HepG2 (cell line): ENCODE data around the gene LYPD8. TPM values are rescaled to one million over a fixed set of nuclear protein-coding genes. Genes with fewer than 3 reads are reported as not detected.
"Not testable (repeated sequence)": the region's sequence is repeated elsewhere in the genome, so short reads cannot be mapped to it uniquely, and the experiment has no call there.

Source experiments
- ATAC-seq: fragments of 200-7000 bp; cut with Tn5 transposase; 3 replicates; pipeline ENCODE4 v1.9.1; 2020; ENCODE audit warnings: mild to moderate bottlenecking, moderate library complexity
- BruUV-seq: library from RNA; stranded (reverse); fragments of 400-500 nt; replicated peaks from 2 replicates; lab custom pipeline; 2021; lab: Mats Ljungman, UMichigan
- CTCF ChIA-PET: fragments of 300-600 bp; formaldehyde crosslinking; extraction: SDS; loops from one replicate; lab custom pipeline; 2021; ENCODE audit warnings: low total read pairs, inconsistent platforms, low intra/inter-chr PET ratio; lab: Yijun Ruan, JAX
- POLR2A ChIA-PET: fragments of 350-600 bp; sonication (Branson Sonifier 250); formaldehyde crosslinking; loops from one replicate; lab custom pipeline; 2020; ENCODE audit warnings: antibody characterized with exemption, inconsistent platforms; lab: Yijun Ruan, JAX
- DNase-seq: peaks from one replicate; pipeline ENCODE4 v3.0.0-alpha.2; 2015; ENCODE audit warnings: low spot score
- FAIRE-seq: peaks from 3 replicates; lab custom pipeline; 2011; peaks lifted over from hg19 to GRCh38; lab: Jason Lieb, UNC
- H2AFZ ChIP-seq: one replicate; pipeline ENCODE4 v1.6.1; 2011; ENCODE audit warnings: low read length, inconsistent platforms
- H3K27ac ChIP-seq: fragments of 300-600 bp; 3 replicates; pipeline ENCODE4 v1.8.0; 2011; ENCODE audit warnings: mixed run types, mild to moderate bottlenecking, mixed read lengths, low read length, inconsistent platforms; ENCODE audit not compliant: insufficient read depth; ENCODE audit errors: extremely low read length
- H3K27me3 ChIP-seq, 2 experiments: fragments of 200-600 bp in 1 of 2; 2 replicates in 1 of 2; 3 replicates in 1 of 2; pipeline versions ENCODE4 v1.6.0 to v1.8.0; 2011; ENCODE audit warnings: low read length in 2 of 2, mild to moderate bottlenecking in 2 of 2, moderate library complexity in 2 of 2, inconsistent platforms in 1 of 2; ENCODE audit not compliant: insufficient read depth in 2 of 2, control insufficient read depth in 1 of 2
- H3K36me3 ChIP-seq, 2 experiments: fragments of 200-600 bp in 1 of 2; replicated peaks in 1 of 2; 2 replicates in 1 of 2; 3 replicates in 1 of 2; pipeline versions ENCODE4 v1.5.1 to v1.8.0; 2011; ENCODE audit warnings: low read length in 2 of 2, inconsistent platforms in 1 of 2; ENCODE audit not compliant: insufficient read depth in 2 of 2, control insufficient read depth in 1 of 2
- H3K4me1 ChIP-seq: 2 replicates; pipeline ENCODE4 v1.5.1; 2012; ENCODE audit warnings: low read length, inconsistent platforms; ENCODE audit not compliant: insufficient read depth
- H3K4me2 ChIP-seq: 2 replicates; pipeline ENCODE4 v1.6.0; 2011; ENCODE audit warnings: low read depth, low read length, inconsistent platforms
- H3K4me3 ChIP-seq, 3 experiments: fragments of 200-600 bp in 1 of 3; sonication (generic), shearing (Covaris generic) in 1 of 3; replicated peaks in 1 of 3; 2 replicates each; pipeline ENCODE4 v1.5.1; 2011 to 2016; ENCODE audit warnings: low read length in 3 of 3, inconsistent platforms in 2 of 3, low read depth in 2 of 3, mild to moderate bottlenecking in 2 of 3, control low read depth in 1 of 3, mixed read lengths in 1 of 3; ENCODE audit not compliant: insufficient read depth in 1 of 3
- H3K79me2 ChIP-seq: one replicate; pipeline ENCODE4 v1.6.1; 2011; ENCODE audit warnings: low read length, inconsistent platforms; ENCODE audit not compliant: insufficient read depth
- H3K9ac ChIP-seq: 2 replicates; pipeline ENCODE4 v1.6.0; 2011; ENCODE audit warnings: mild to moderate bottlenecking, low read depth, low read length, inconsistent platforms; ENCODE audit not compliant: insufficient read depth
- H3K9me3 ChIP-seq: 2 replicates; pipeline ENCODE4 v1.5.1; 2012; ENCODE audit warnings: mild to moderate bottlenecking, low read length
- H4K20me1 ChIP-seq: 2 replicates; pipeline ENCODE4 v1.6.0; 2011; ENCODE audit warnings: inconsistent platforms, mild to moderate bottlenecking, low read length, moderate library complexity; ENCODE audit not compliant: insufficient read depth
- CHD2 ChIP-seq: IDR thresholded peaks from 2 replicates; pipeline ENCODE4 v1.6.1; 2011; ENCODE audit warnings: low read depth, low read length, improper control_type of control experiment
- ELF4 ChIP-seq: sonication (generic); formaldehyde crosslinking; IDR thresholded peaks from 2 replicates; pipeline ENCODE4 v1.5.0; 2020; ENCODE audit warnings: missing genetic modification reagents, mild to moderate bottlenecking, moderate library complexity, borderline replicate concordance
- GABPA ChIP-seq, 2 experiments: IDR thresholded peaks; 2 replicates each; pipeline ENCODE4 v1.6.1; 2011 to 2016; ENCODE audit warnings: low read depth in 2 of 2, low read length in 1 of 2, missing biosample characterization in 1 of 2, missing genetic modification characterization in 1 of 2
- HNRNPH1 ChIP-seq: fragments of 200-400 bp; formaldehyde crosslinking; optimal IDR thresholded peaks from 2 replicates; pipeline ENCODE3; 2017; ENCODE audit warnings: mild to moderate bottlenecking, low read depth, low read length
- HOXA5 ChIP-seq: sonication (generic); formaldehyde crosslinking; IDR thresholded peaks from 2 replicates; pipeline ENCODE4 v1.4.0; 2020; ENCODE audit warnings: missing genetic modification reagents
- MAFG ChIP-seq: sonication (generic); formaldehyde crosslinking; IDR thresholded peaks from 2 replicates; pipeline ENCODE4 v1.5.1; 2020; ENCODE audit warnings: mild to moderate bottlenecking, missing genetic modification reagents
- SRY ChIP-seq: sonication (generic); formaldehyde crosslinking; IDR thresholded peaks from 2 replicates; pipeline ENCODE4 v1.8.0; 2022; ENCODE audit warnings: mild to moderate bottlenecking, missing genetic modification reagents
- ZNF460 ChIP-seq: sonication (generic); formaldehyde crosslinking; IDR thresholded peaks from 2 replicates; pipeline ENCODE4 v1.5.1; 2020; ENCODE audit warnings: missing genetic modification reagents, mild to moderate bottlenecking, borderline replicate concordance
- ZNF781 ChIP-seq: sonication (generic); formaldehyde crosslinking; IDR thresholded peaks from 2 replicates; pipeline ENCODE4 v1.5.1; 2020; ENCODE audit warnings: borderline replicate concordance, mild to moderate bottlenecking, missing genetic modification reagents; ENCODE audit errors: not compliant biosample characterization
- WGBS: methylation state at CpG from one replicate; pipeline ENCODE4 v1.1.6; 2017; ENCODE audit warnings: low lambda C conversion rate; 5-methylcytosine and 5-hydroxymethylcytosine counted together
- in situ Hi-C: cut with HindIII; loops from 2 replicates; pipeline ENCODE4 v1.10.0; 2017; ENCODE audit warnings: low pct_unique_long_range_greater_than_20kb; ENCODE audit not compliant: extremely low pct_ligation_motif_present
- intact Hi-C: fragments of 100-400 bp; cut with micrococcal nuclease; formaldehyde crosslinking; loops from one replicate; pipeline ENCODE4 v1.10.0; 2022; ENCODE audit not compliant: unreplicated experiment
- polyA plus RNA-seq, 8 experiments: library from polyadenylated mRNA; depleted of rRNA in 3 of 8; stranded (reverse) in 7 of 8; unstranded in 1 of 8; fragments of >200 nt; fragmentation: Illumina TruSeq in 4 of 8; extraction: Trizol in 4 of 8; gene quantifications; 2 replicates each; pipeline versions ENCODE4 v1.2.1 to v1.2.3, GENCODE V29; 2011 to 2016; ENCODE audit warnings: low read depth in 4 of 8, missing spikeins in 1 of 8, mixed read lengths in 1 of 8; ENCODE audit not compliant: insufficient read depth in 1 of 8
- total RNA-seq, 5 experiments: library from RNA; depleted of rRNA; stranded (reverse); fragments of >200 nt; fragmentation: Illumina TruSeq; extraction: Trizol; gene quantifications; 2 replicates each; pipeline ENCODE4 v1.2.3, GENCODE V29; 2016; ENCODE audit warnings: low read depth in 1 of 5
- TF ChIP-seq, protein P1 (sequence below): sonication (generic); formaldehyde crosslinking; IDR thresholded peaks from 2 replicates; pipeline ENCODE4 v1.4.0; 2020; ENCODE audit warnings: mild to moderate bottlenecking, missing genetic modification reagents
- TF ChIP-seq, protein P2 (sequence below): sonication (generic); formaldehyde crosslinking; IDR thresholded peaks from 2 replicates; pipeline ENCODE4 v1.8.0; 2022; ENCODE audit warnings: mild to moderate bottlenecking, missing genetic modification reagents, moderate library complexity
- TF ChIP-seq, protein P3 (sequence below): IDR thresholded peaks from 2 replicates; pipeline ENCODE4 v1.6.1; 2016
- TF ChIP-seq, protein P4 (sequence below): sonication (generic); formaldehyde crosslinking; IDR thresholded peaks from 2 replicates; pipeline ENCODE4 v1.4.0; 2020; ENCODE audit warnings: missing genetic modification reagents; ENCODE audit errors: not compliant biosample characterization

The LYPD8 gene
- total and polyA plus RNA-seq, 2 of the 13 experiments (the other 11 are each of a cell fraction or from before 2014, with no cell fraction given), result not detected

DNA sequence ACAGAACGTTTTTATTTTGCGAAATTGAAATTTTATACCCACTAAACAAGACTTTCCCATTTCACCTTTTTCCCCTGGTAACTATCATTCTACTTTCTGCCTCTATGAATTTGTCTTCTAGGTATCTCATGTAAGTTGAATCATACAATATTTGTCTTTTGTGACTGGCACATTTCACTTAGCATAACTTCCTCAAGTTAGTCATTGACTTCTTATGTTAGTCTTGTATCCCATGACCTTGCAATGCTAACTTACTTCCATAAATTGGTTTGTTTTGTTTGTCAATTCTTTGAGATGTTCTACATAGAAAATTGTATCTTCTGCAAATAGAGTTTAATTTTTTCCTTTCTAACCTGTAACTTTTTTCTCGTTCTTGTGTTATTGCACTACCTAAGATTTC lies 43.2 kb upstream of the LYPD8 start (continued):
- TF ChIP-seq, protein P1, sequence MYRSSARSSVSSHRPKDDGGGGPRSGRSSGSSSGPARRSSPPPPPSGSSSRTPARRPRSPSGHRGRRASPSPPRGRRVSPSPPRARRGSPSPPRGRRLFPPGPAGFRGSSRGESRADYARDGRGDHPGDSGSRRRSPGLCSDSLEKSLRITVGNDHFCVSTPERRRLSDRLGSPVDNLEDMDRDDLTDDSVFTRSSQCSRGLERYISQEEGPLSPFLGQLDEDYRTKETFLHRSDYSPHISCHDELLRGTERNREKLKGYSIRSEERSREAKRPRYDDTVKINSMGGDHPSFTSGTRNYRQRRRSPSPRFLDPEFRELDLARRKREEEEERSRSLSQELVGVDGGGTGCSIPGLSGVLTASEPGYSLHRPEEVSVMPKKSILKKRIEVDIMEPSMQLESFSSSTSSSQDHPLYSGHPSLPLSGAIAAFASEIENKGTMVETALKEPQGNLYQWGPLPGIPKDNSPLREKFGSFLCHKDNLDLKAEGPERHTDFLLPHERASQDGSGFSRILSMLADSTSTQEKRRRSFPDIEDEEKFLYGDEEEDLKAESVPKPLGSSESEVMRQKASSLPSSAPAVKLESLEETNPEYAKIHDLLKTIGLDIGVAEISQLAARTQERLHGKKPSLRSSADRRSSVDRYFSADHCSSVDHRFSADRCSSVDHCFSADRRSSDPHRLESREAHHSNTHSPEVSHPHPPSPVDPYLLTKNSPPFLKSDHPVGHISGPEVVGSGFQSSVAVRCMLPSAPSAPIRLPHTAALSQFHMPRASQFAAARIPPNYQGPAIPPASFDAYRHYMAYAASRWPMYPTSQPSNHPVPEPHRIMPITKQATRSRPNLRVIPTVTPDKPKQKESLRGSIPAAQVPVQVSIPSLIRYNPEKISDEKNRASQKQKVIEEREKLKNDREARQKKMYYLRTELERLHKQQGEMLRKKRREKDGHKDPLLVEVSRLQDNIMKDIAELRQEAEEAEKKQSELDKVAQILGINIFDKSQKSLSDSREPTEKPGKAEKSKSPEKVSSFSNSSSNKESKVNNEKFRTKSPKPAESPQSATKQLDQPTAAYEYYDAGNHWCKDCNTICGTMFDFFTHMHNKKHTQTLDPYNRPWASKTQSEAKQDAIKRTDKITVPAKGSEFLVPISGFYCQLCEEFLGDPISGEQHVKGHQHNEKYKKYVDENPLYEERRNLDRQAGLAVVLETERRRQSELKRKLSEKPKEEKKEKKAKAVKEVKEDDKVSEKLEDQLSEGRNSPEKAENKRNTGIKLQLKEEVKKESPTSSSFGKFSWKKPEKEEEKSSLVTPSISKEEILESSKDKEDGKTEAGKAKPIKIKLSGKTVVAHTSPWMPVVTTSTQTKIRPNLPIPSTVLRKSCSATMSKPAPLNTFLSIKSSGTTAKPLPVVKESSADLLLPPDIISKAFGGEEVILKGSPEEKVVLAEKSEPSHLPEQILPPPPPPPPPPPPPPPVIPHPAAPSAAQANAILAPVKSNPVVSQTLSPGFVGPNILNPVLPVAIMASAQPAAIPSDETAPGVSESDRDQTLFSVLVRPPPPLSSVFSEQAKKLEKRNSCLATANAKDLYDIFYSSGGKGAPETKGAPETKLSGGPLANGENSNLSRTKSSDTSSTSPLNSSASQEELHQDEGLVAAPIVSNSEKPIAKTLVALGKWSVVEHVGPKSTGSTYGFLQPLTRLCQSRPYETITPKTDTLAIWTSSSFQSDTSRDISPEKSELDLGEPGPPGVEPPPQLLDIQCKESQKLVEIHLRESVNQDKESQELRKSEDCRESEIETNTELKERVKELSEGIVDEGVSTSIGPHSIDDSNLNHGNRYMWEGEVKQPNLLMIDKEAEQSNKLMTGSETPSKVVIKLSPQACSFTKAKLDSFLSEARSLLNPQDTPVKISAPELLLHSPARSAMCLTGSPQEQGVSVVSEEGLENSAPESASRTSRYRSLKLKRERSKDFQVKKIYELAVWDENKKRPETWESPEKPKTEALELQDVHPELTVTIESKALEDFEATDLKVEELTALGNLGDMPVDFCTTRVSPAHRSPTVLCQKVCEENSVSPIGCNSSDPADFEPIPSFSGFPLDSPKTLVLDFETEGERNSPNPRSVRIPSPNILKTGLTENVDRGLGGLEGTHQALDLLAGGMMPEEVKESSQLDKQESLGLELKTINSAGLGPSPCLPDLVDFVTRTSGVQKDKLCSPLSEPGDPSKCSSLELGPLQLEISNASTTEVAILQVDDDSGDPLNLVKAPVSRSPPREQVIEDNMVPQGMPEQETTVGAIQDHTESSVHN (CRISPR knock-in tag), result no peak
- TF ChIP-seq, protein P2, sequence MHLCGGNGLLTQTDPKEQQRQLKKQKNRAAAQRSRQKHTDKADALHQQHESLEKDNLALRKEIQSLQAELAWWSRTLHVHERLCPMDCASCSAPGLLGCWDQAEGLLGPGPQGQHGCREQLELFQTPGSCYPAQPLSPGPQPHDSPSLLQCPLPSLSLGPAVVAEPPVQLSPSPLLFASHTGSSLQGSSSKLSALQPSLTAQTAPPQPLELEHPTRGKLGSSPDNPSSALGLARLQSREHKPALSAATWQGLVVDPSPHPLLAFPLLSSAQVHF (CRISPR knock-in tag), result no peak
- TF ChIP-seq GABPA (IDR thresholded peaks at IDR 0.05; ENCODE audit: low read depth, low read length) (no peak), GABPA (CRISPR knock-in tag; IDR thresholded peaks at IDR 0.05; ENCODE audit: low read depth) (no peak), ELF4 (no peak), ZNF781 (CRISPR knock-in tag) (no peak), HNRNPH1 (no peak), SRY (CRISPR knock-in tag) (no peak), HOXA5 (no peak), ZNF460 (no peak), MAFG (no peak), CHD2 (no peak)
- TF ChIP-seq, protein P3, sequence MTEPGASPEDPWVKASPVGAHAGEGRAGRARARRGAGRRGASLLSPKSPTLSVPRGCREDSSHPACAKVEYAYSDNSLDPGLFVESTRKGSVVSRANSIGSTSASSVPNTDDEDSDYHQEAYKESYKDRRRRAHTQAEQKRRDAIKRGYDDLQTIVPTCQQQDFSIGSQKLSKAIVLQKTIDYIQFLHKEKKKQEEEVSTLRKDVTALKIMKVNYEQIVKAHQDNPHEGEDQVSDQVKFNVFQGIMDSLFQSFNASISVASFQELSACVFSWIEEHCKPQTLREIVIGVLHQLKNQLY (CRISPR knock-in tag), result no peak
- TF ChIP-seq, protein P4, sequence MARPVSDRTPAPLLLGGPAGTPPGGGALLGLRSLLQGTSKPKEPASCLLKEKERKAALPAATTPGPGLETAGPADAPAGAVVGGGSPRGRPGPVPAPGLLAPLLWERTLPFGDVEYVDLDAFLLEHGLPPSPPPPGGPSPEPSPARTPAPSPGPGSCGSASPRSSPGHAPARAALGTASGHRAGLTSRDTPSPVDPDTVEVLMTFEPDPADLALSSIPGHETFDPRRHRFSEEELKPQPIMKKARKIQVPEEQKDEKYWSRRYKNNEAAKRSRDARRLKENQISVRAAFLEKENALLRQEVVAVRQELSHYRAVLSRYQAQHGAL (CRISPR knock-in tag), result no peak

DNA sequence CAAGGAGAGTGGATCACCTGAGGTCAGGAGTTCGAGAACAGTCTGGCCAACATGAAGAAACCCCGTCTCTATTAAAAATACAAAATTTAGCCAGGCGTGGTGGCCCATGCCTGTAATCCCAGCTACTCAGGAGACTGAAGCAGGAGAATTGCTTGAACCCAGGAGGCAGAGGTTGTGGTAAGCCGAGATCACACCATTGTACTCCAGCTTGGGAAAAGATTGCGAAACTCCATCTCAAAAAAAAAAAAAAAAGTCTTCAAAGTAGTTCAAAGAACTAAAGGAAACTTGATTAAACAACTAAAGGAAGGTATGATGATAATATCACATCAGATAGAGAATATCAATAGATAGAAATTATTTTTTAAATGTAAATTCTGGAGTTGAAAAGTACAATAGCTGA lies 39.1 kb upstream of the LYPD8 start:
- in situ Hi-C loops, H3K9me3 ChIP-seq, POLR2A ChIA-PET, H3K27ac ChIP-seq, DNase-seq, H3K36me3 ChIP-seq, H2AFZ ChIP-seq, H3K27me3 ChIP-seq, H3K4me1 ChIP-seq, H3K4me3 ChIP-seq, H3K9ac ChIP-seq, BruUV-seq, H3K4me2 ChIP-seq, H4K20me1 ChIP-seq, CTCF ChIA-PET, FAIRE-seq, H3K79me2 ChIP-seq, ATAC-seq: not testable (repeated sequence)
- WGBS, result 3% methylated on average over 5 of the region's 5 CpGs
- intact Hi-C loops, result loop anchor here (5.0 kb wide), 2 partner anchors 37 to 97 kb away; partner anchors contain the start of gene LYPD8
